ENCODE results near the gene SLC34A1. TPM values are rescaled to one million over a fixed set of nuclear protein-coding genes. Genes with fewer than 3 reads are reported as not detected.

The SLC34A1 gene
- total RNA-seq, 1 donor from 2014 or later, result not detected

DNA sequence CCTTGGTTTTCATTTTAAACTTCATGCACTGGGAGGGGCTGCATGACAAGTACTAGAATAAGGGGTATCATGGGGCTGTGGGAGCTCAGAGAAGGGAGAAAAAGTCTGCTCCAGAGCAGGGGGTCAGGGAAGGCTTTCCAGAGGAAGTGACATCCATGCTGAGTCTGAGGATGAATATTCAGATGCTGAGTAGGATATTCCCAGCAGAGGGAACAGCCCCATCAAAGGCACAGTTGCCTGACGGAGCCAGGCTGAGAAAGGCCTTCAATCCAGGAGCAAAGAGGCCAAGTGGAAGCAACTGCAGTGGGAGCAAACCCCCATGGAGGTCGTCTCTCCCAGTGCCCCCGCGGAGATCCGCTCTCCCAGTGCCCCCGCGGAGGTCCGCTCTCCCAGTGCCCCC is 11.8 kb downstream of the SLC34A1 start:
- Histone ChIP-seq H3K4me3 (ENCODE audit: insufficient read depth, low read depth, low read length) (no peak overlapping the region), H3K27me3 (ENCODE audit: insufficient read depth, low read length) (peaks cover 23% of the 10 kb centered on the region), H3K4me1 (ENCODE audit: insufficient read depth, low read length) (peaks cover 11% of the 10 kb centered on the region), H4K20me1 (ENCODE audit: insufficient read depth, low read length) (no peaks in the 10 kb centered on the region), H3K36me3 (ENCODE audit: insufficient read depth, low read length) (no peaks in the 10 kb centered on the region), H2AFZ (ENCODE audit: low read depth, low read length) (no peak overlapping the region), H3K79me2 (ENCODE audit: insufficient read depth, low read length) (no peaks in the 10 kb centered on the region), H3K27ac (ENCODE audit: low read depth, low read length) (no peak overlapping the region), H3K9me3 (ENCODE audit: insufficient read depth, low read depth, low read length) (no peaks in the 10 kb centered on the region), H3K4me2 (ENCODE audit: low read length) (no peak overlapping the region), H3K9ac (ENCODE audit: low read length) (no peak overlapping the region)
- TF ChIP-seq, protein P1, sequence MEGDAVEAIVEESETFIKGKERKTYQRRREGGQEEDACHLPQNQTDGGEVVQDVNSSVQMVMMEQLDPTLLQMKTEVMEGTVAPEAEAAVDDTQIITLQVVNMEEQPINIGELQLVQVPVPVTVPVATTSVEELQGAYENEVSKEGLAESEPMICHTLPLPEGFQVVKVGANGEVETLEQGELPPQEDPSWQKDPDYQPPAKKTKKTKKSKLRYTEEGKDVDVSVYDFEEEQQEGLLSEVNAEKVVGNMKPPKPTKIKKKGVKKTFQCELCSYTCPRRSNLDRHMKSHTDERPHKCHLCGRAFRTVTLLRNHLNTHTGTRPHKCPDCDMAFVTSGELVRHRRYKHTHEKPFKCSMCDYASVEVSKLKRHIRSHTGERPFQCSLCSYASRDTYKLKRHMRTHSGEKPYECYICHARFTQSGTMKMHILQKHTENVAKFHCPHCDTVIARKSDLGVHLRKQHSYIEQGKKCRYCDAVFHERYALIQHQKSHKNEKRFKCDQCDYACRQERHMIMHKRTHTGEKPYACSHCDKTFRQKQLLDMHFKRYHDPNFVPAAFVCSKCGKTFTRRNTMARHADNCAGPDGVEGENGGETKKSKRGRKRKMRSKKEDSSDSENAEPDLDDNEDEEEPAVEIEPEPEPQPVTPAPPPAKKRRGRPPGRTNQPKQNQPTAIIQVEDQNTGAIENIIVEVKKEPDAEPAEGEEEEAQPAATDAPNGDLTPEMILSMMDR (IDR thresholded peaks at IDR 0.05; ENCODE audit: insufficient read depth, low read depth, low read length), result no peak
- no peak for TF ChIP-seq EZH2 (IDR thresholded peaks at IDR 0.05; ENCODE audit: insufficient read depth, low read length)
- H3K4me3 Mint-ChIP-seq (ENCODE audit: unreplicated experiment), result no peak overlapping the region
- no peaks in the 10 kb centered on the region for H3K36me3 Mint-ChIP-seq (ENCODE audit: low read depth, unreplicated experiment)
- no peak for DNase-seq (ENCODE audit: low read depth)
- no peaks in the 10 kb centered on the region for H3K9me3 Mint-ChIP-seq (ENCODE audit: unreplicated experiment)
- H3K4me1 Mint-ChIP-seq (ENCODE audit: low read depth, unreplicated experiment), result no peaks in the 10 kb centered on the region
- no peak overlapping the region for H3K27ac Mint-ChIP-seq (ENCODE audit: unreplicated experiment)
- peaks cover 45% of the 10 kb centered on the region for H3K27me3 Mint-ChIP-seq (ENCODE audit: low read depth, unreplicated experiment)
- FAIRE-seq, result no peak

DNA sequence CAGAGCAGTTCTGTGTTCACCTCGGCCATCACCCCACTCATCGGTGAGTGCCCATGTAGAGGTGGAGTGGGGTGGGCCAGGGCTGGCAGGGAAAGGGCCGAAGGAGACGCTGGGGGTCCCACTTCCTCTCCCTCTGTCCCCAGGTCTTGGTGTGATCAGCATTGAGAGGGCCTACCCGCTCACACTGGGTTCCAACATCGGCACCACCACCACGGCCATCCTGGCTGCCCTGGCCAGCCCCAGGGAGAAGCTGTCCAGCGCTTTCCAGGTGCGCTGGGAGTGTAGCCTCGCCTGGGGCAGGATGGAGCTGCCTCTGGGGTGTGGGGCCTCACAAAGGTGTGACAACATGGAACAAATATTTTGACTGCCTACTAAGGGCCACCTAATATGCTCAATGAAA is 12.6 kb downstream of the SLC34A1 start:
- TF ChIP-seq EZH2 (IDR thresholded peaks at IDR 0.05; ENCODE audit: insufficient read depth, low read length), result no peak
- TF ChIP-seq, protein P1 (IDR thresholded peaks at IDR 0.05; ENCODE audit: insufficient read depth, low read depth, low read length), result no peak
- H3K27me3 ChIP-seq (ENCODE audit: insufficient read depth, low read length), result peaks cover 30% of the 10 kb centered on the region

DNA sequence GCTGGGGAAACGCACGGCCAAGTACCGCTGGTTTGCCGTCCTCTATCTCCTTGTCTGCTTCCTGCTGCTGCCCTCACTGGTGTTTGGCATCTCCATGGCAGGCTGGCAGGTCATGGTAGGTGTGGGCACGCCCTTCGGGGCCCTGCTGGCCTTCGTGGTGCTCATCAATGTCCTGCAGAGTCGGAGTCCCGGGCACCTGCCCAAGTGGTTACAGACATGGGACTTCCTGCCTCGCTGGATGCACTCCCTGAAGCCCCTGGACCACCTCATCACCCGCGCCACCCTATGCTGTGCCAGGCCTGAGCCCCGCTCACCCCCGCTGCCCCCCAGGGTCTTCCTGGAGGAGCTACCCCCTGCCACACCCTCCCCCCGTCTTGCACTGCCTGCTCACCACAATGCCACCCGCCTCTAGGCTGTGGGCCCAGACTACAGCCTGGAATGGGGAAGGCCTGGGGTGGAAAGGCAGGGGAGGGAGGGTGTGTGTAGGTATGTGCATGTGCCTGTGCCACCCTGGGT is 13.7 kb downstream of the SLC34A1 start:
- Mint-ChIP-seq H3K36me3 (ENCODE audit: low read depth, unreplicated experiment) (no peaks in the 10 kb centered on the region), H3K4me3 (ENCODE audit: unreplicated experiment) (no peak overlapping the region), H3K27ac (ENCODE audit: unreplicated experiment) (no peak overlapping the region), H3K9me3 (ENCODE audit: unreplicated experiment) (no peaks in the 10 kb centered on the region), H3K27me3 (ENCODE audit: low read depth, unreplicated experiment) (peaks cover 52% of the 10 kb centered on the region), H3K4me1 (ENCODE audit: low read depth, unreplicated experiment) (no peaks in the 10 kb centered on the region)
- FAIRE-seq (no peak), DNase-seq (ENCODE audit: low read depth) (no peak)
- Histone ChIP-seq H3K4me1 (ENCODE audit: insufficient read depth, low read length) (peaks cover 15% of the 10 kb centered on the region), H3K4me3 (ENCODE audit: insufficient read depth, low read depth, low read length) (no peak overlapping the region), H3K4me2 (ENCODE audit: low read length) (no peak overlapping the region), H3K9me3 (ENCODE audit: insufficient read depth, low read depth, low read length) (no peaks in the 10 kb centered on the region), H2AFZ (ENCODE audit: low read depth, low read length) (no peak overlapping the region), H3K27ac (ENCODE audit: low read depth, low read length) (no peak overlapping the region), H3K27me3 (ENCODE audit: insufficient read depth, low read length) (peaks cover 40% of the 10 kb centered on the region), H3K36me3 (ENCODE audit: insufficient read depth, low read length) (no peaks in the 10 kb centered on the region), H4K20me1 (ENCODE audit: insufficient read depth, low read length) (no peaks in the 10 kb centered on the region), H3K79me2 (ENCODE audit: insufficient read depth, low read length) (no peaks in the 10 kb centered on the region), H3K9ac (ENCODE audit: low read length) (no peak overlapping the region)
- TF ChIP-seq, protein P1 (IDR thresholded peaks at IDR 0.05; ENCODE audit: insufficient read depth, low read depth, low read length), result no peak
- no peak for TF ChIP-seq EZH2 (IDR thresholded peaks at IDR 0.05; ENCODE audit: insufficient read depth, low read length)

More for the DNA sequence above, 12.6 kb downstream of the SLC34A1 start:
- Mint-ChIP-seq H3K4me3 (ENCODE audit: unreplicated experiment) (no peak overlapping the region), H3K9me3 (ENCODE audit: unreplicated experiment) (no peaks in the 10 kb centered on the region), H3K27me3 (ENCODE audit: low read depth, unreplicated experiment) (peaks cover 47% of the 10 kb centered on the region), H3K36me3 (ENCODE audit: low read depth, unreplicated experiment) (no peaks in the 10 kb centered on the region), H3K4me1 (ENCODE audit: low read depth, unreplicated experiment) (no peaks in the 10 kb centered on the region), H3K27ac (ENCODE audit: unreplicated experiment) (no peak overlapping the region)
- H3K36me3 ChIP-seq (ENCODE audit: insufficient read depth, low read length), result no peaks in the 10 kb centered on the region
- no peak overlapping the region for H3K27ac ChIP-seq (ENCODE audit: low read depth, low read length)
- no peak overlapping the region for H2AFZ ChIP-seq (ENCODE audit: low read depth, low read length)
- FAIRE-seq (no peak), DNase-seq (ENCODE audit: low read depth) (no peak)
- H3K4me2 ChIP-seq (ENCODE audit: low read length), result no peak overlapping the region
- no peak overlapping the region for H3K4me3 ChIP-seq (ENCODE audit: insufficient read depth, low read depth, low read length)
- no peaks in the 10 kb centered on the region for H3K79me2 ChIP-seq (ENCODE audit: insufficient read depth, low read length)
- H3K4me1 ChIP-seq (ENCODE audit: insufficient read depth, low read length), result peaks cover 11% of the 10 kb centered on the region
- no peaks in the 10 kb centered on the region for H3K9me3 ChIP-seq (ENCODE audit: insufficient read depth, low read depth, low read length)
- H3K9ac ChIP-seq (ENCODE audit: low read length), result no peak overlapping the region
- no peaks in the 10 kb centered on the region for H4K20me1 ChIP-seq (ENCODE audit: insufficient read depth, low read length)

All from astrocyte (in vitro differentiated cells and primary cell).